Right lobe of liver (tissue), 6 donors: ENCODE results near the gene CSGALNACT2. TPM values are rescaled to one million over a fixed set of nuclear protein-coding genes. Genes with fewer than 3 reads are reported as not detected.

ENCODE experiments used
- ATAC-seq, 4 donors: fragments of 200-7000 bp; cut with Tn5 transposase; one replicate each; pipeline ENCODE4 v1.9.1; 2020; ENCODE audit warnings: mild to moderate bottlenecking in 4 of 4, moderate library complexity in 4 of 4
- DNase-seq, 3 donors: peaks; one replicate each; pipeline ENCODE4 v3.0.0-alpha.2; 2020
- H3K27ac ChIP-seq, 3 donors: fragments of 200-600 bp; one replicate each; pipeline ENCODE4 v1.8.0; 2022
- H3K27me3 ChIP-seq, 2 donors: fragments of 200-600 bp; one replicate each; pipeline ENCODE4 v1.8.0; 2022
- H3K36me3 ChIP-seq, 4 donors: fragments of 200-600 bp; sonication (generic) in 1 of 4; one replicate each; pipeline versions ENCODE4 v1.5.1 to v1.8.0; 2017 to 2022; ENCODE audit warnings: control low read depth in 1 of 4
- H3K4me1 ChIP-seq, 4 donors: fragments of 200-600 bp; sonication (generic) in 1 of 4; one replicate each; pipeline versions ENCODE4 v1.5.1 to v1.8.0; 2017 to 2022; ENCODE audit warnings: control low read depth in 1 of 4
- H3K4me3 ChIP-seq, 3 donors: fragments of 200-600 bp; one replicate each; pipeline ENCODE4 v1.8.0; 2022
- H3K9me3 ChIP-seq, 4 donors: fragments of 200-600 bp; sonication (generic) in 1 of 4; one replicate each; pipeline versions ENCODE4 v1.5.1 to v1.8.0; 2017 to 2022; ENCODE audit warnings: control low read depth in 1 of 4
- CTCF ChIP-seq, 4 donors: fragments of 200-600 bp in 3 of 4; fragments of 450-650 bp in 1 of 4; IDR thresholded peaks; one replicate each; pipeline versions ENCODE4 v1.5.1 to v1.8.0; 2016 to 2022; ENCODE audit warnings: antibody characterized with exemption in 4 of 4, mild to moderate bottlenecking in 2 of 4
- POLR2A ChIP-seq: fragments of 450-650 bp; IDR thresholded peaks from one replicate; pipeline ENCODE4 v1.6.1; 2017; ENCODE audit warnings: antibody characterized with exemption, mild to moderate bottlenecking
- WGBS: methylation state at CpG from one replicate; pipeline ENCODE4 v1.1.6; 2018; ENCODE audit warnings: low coverage, low lambda C conversion rate; ENCODE audit not compliant: insufficient coverage; ENCODE audit errors: missing lambda C conversion rate; 5-methylcytosine and 5-hydroxymethylcytosine counted together
- intact Hi-C, 2 donors: fragments of 100-400 bp; cut with DNase I; formaldehyde crosslinking; loops; one replicate each; pipeline versions ENCODE4 v1.11.2 to v1.14.1; 2022
- total RNA-seq, 6 experiments: library from RNA; depleted of rRNA in 2 of 6; stranded (reverse); fragments of >200 nt in 2 of 6; fragmentation: NEBNext Ultra II Directional in 3 of 6; extraction: Animal tissue kit (Norgen Biotek cat#: 25700) in 3 of 6; gene quantifications; one replicate each; pipeline versions ENCODE4 v1.1.0 to v1.2.4, GENCODE V29; 2016 to 2023
- donor health status: DM: no; HTN: yes; CAD: no.
- donor health status: DM: no; HTN: no; CAD: no.
- donor health status: DM: no; HTN: no; CAD: no.
- donor health status: DM: no; HTN: yes; CAD: no.
- donor health status: DM: no; HTN: yes; CAD: no.

Gene CSGALNACT2
- total RNA-seq, 6 experiments from 2014 or later: 5.4 to 11.1 (median 8.3) TPM

GRCh38 chr10:43187213-43187612 lies 49.0 kb downstream of the CSGALNACT2 start:
- no peak overlapping the region for H3K4me3 ChIP-seq
- no peaks in the 10 kb centered on the region for H3K27me3 ChIP-seq
- intact Hi-C loops: no loop called here
- no peaks in the 10 kb centered on the region for H3K9me3 ChIP-seq
- H3K27ac ChIP-seq: no peak overlapping the region
- WGBS: 74% methylated on average over 2 of the region's 3 CpGs
- TF ChIP-seq POLR2A (no peak), CTCF (IDR thresholded peaks at IDR 0.05) (no peak)
- peaks cover 0 to 6% (median 0%) of the 10 kb centered on the region in 4 donors for H3K36me3 ChIP-seq
- DNase-seq (no peak), ATAC-seq (no peak)
- H3K4me1 ChIP-seq: no peaks in the 10 kb centered on the region

GRCh38 chr10:43188702-43189101 lies 50.5 kb downstream of the CSGALNACT2 start:
- H3K27ac ChIP-seq: no peak overlapping the region
- 42% methylated on average over 1 of the region's 1 CpG for WGBS
- intact Hi-C loops: no loop called here
- H3K4me3 ChIP-seq: no peak overlapping the region
- DNase-seq (no peak), ATAC-seq (no peak)
- no peak for TF ChIP-seq CTCF (IDR thresholded peaks at IDR 0.05)
- no peak for TF ChIP-seq POLR2A
- H3K4me1 ChIP-seq: no peaks in the 10 kb centered on the region
- no peaks in the 10 kb centered on the region for H3K9me3 ChIP-seq
- no peaks in the 10 kb centered on the region for H3K27me3 ChIP-seq
- H3K36me3 ChIP-seq: peaks cover 0 to 1% (median 0%) of the 10 kb centered on the region in 4 donors

- H3K27me3 ChIP-seq: no peaks in the 10 kb centered on the region
- DNase-seq (no peak), ATAC-seq (no peak)
- intact Hi-C loops: no loop called here
- H3K4me3 ChIP-seq: no peak overlapping the region
- no peaks in the 10 kb centered on the region for H3K9me3 ChIP-seq
- no peaks in the 10 kb centered on the region for H3K36me3 ChIP-seq
- no peak overlapping the region for H3K27ac ChIP-seq
- TF ChIP-seq POLR2A (no peak), CTCF (IDR thresholded peaks at IDR 0.05) (no peak)
- no peaks in the 10 kb centered on the region for H3K4me1 ChIP-seq
These were observed 52.0 kb downstream of the CSGALNACT2 start for GRCh38 chr10:43190289-43190688.

GRCh38 chr10:43190775-43191174 lies 52.5 kb downstream of the CSGALNACT2 start:
- ATAC-seq (no peak), DNase-seq (no peak)
- no peaks in the 10 kb centered on the region for H3K36me3 ChIP-seq
- TF ChIP-seq CTCF (IDR thresholded peaks at IDR 0.05) (no peak), POLR2A (no peak)
- H3K4me3 ChIP-seq: no peak overlapping the region
- intact Hi-C loops: no loop called here
- WGBS: 92% methylated on average over 3 of the region's 3 CpGs
- H3K9me3 ChIP-seq: no peaks in the 10 kb centered on the region
- H3K27me3 ChIP-seq: no peaks in the 10 kb centered on the region
- no peak overlapping the region for H3K27ac ChIP-seq
- H3K4me1 ChIP-seq: no peaks in the 10 kb centered on the region

GRCh38 chr10:43192884-43193283 lies 54.6 kb downstream of the CSGALNACT2 start:
- 86% methylated on average over 5 of the region's 9 CpGs for WGBS
- H3K36me3 ChIP-seq: no peaks in the 10 kb centered on the region
- DNase-seq (no peak), ATAC-seq (no peak)
- H3K4me1 ChIP-seq: no peaks in the 10 kb centered on the region
- H3K27me3 ChIP-seq: no peaks in the 10 kb centered on the region
- intact Hi-C loops: no loop called here
- H3K9me3 ChIP-seq: no peaks in the 10 kb centered on the region
- no peak overlapping the region for H3K4me3 ChIP-seq
- TF ChIP-seq CTCF (IDR thresholded peaks at IDR 0.05): no peak
- no peak for TF ChIP-seq POLR2A
- H3K27ac ChIP-seq: no peak overlapping the region
